Panc1 (cell line): ENCODE data around the gene APOA5. TPM values are rescaled to one million over a fixed set of nuclear protein-coding genes. Genes with fewer than 3 reads are reported as not detected.

Experiments used
- ATAC-seq: fragments of 200-7000 bp; cut with Tn5 transposase; 2 replicates; pipeline ENCODE4 v1.9.1; 2020; ENCODE audit warnings: mild to moderate bottlenecking, moderate library complexity
- BruUV-seq: library from RNA; stranded (reverse); fragments of 400-500 nt; replicated peaks from 2 replicates; lab custom pipeline; 2021; lab: Mats Ljungman, UMichigan
- CTCF ChIA-PET: fragments of 300-600 bp; sonication (Branson Sonifier 250); formaldehyde crosslinking; loops from one replicate; lab custom pipeline; 2022; ENCODE audit warnings: antibody characterized with exemption; lab: Charles Lee
- POLR2A ChIA-PET: fragments of 300-600 bp; sonication (Branson Sonifier 250); formaldehyde crosslinking; loops from one replicate; lab custom pipeline; 2022; ENCODE audit warnings: antibody characterized with exemption; lab: Charles Lee
- DNase-seq: peaks from one replicate; pipeline ENCODE4 v3.0.0-alpha.2; 2010; ENCODE audit warnings: low read depth, low spot score
- H3K27ac ChIP-seq: 2 replicates; pipeline ENCODE4 v1.5.1; 2011; ENCODE audit warnings: mild to moderate bottlenecking, low read length, inconsistent platforms
- H3K27me3 ChIP-seq: fragments of 200-500 bp; sonication (Bioruptor generic); 2 replicates; pipeline ENCODE4 v1.6.0; 2014; ENCODE audit warnings: low read length, inconsistent platforms; ENCODE audit not compliant: control insufficient read depth, insufficient read depth
- H3K36me3 ChIP-seq: fragments of 200-500 bp; sonication (Bioruptor generic); 2 replicates; pipeline ENCODE4 v1.5.1; 2014; ENCODE audit warnings: inconsistent platforms, mild to moderate bottlenecking, low read length, moderate library complexity; ENCODE audit not compliant: control insufficient read depth, insufficient read depth
- H3K4me1 ChIP-seq: 2 replicates; pipeline ENCODE4 v1.5.1; 2011; ENCODE audit warnings: inconsistent platforms, mild to moderate bottlenecking, low read length, moderate library complexity; ENCODE audit not compliant: control insufficient read depth, insufficient read depth
- H3K4me3 ChIP-seq, 2 experiments: 2 replicates each; pipeline ENCODE4 v1.5.1; 2011 to 2012; ENCODE audit warnings: low read depth in 2 of 2, low read length in 2 of 2, mild to moderate bottlenecking in 2 of 2, inconsistent platforms in 1 of 2, moderate library complexity in 1 of 2
- H3K9me3 ChIP-seq: fragments of 200-500 bp; sonication (Bioruptor generic); 2 replicates; pipeline ENCODE4 v1.5.1; 2014; ENCODE audit warnings: low read depth, mild to moderate bottlenecking, inconsistent platforms, low read length, moderate library complexity; ENCODE audit not compliant: control insufficient read depth, insufficient read depth
- POLR2AphosphoS5 ChIP-seq: IDR thresholded peaks from 2 replicates; pipeline ENCODE4 v1.6.1; 2012; ENCODE audit warnings: mild to moderate bottlenecking, low read depth, low read length, moderate library complexity
- SIN3A ChIP-seq: IDR thresholded peaks from 2 replicates; pipeline ENCODE4 v1.6.1; 2012; ENCODE audit warnings: low read depth, mild to moderate bottlenecking, low read length, moderate library complexity, borderline replicate concordance; ENCODE audit not compliant: insufficient read depth
- TCF7L2 ChIP-seq: IDR thresholded peaks from 2 replicates; pipeline ENCODE4 v1.6.1; 2011; ENCODE audit warnings: mild to moderate bottlenecking, low read depth, low read length, inconsistent platforms
- in situ Hi-C: cut with HindIII; loops from 2 replicates; pipeline ENCODE4 v1.10.0; 2016; ENCODE audit warnings: low sequenced_read_pairs, low pct_unique_long_range_greater_than_20kb
- intact Hi-C: fragments of 100-400 bp; cut with micrococcal nuclease; formaldehyde crosslinking; loops from one replicate; pipeline ENCODE4 v1.10.0; 2022; ENCODE audit not compliant: unreplicated experiment
- total RNA-seq: library from RNA; stranded (reverse); gene quantifications from one replicate; pipeline ENCODE4 v1.2.1, GENCODE V29; 2021; ENCODE audit not compliant: unreplicated experiment
- TF ChIP-seq, protein P1 (sequence below): fragments of 450-650 bp; IDR thresholded peaks from 2 replicates; pipeline ENCODE4 v1.5.1; 2017; ENCODE audit warnings: mild to moderate bottlenecking
- TF ChIP-seq, protein P2 (sequence below), 2 experiments: IDR thresholded peaks; 2 replicates each; pipeline ENCODE4 v1.6.1; 2011 to 2012; ENCODE audit warnings: low read depth in 2 of 2, control low read depth in 1 of 2, low read length in 1 of 2, mild to moderate bottlenecking in 1 of 2, moderate library complexity in 1 of 2; ENCODE audit not compliant: insufficient read depth in 1 of 2

The APOA5 gene
- total RNA-seq, 1 experiment from 2014 or later = 0.39 TPM

DNA sequence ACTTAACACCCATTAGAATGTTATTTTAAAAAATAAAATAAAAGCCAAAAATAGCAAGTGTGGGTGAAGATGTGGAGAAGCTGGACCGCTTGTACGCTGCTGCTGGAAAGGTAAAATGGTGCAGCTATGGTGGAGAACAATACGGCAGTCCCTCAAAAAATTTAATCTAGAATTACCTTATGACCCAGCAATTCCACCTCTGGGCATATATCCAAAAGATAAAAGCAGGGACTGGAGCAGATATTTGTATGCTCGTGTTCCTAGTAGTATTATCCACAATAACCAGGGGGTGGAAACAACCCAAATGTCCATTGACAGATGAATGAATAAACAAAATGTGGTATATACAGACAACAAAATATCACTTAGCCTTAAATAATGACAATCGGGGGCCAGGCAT lies 6.1 kb upstream of the APOA5 start:
- Histone ChIP-seq H3K36me3 (no peaks in the 10 kb centered on the region), H3K4me1 (no peaks in the 10 kb centered on the region), H3K4me3 (no peak overlapping the region), H3K27me3 (no peaks in the 10 kb centered on the region; the same call in 1 of the 2 replicates), H3K27ac (no peak overlapping the region), H3K9me3 (no peaks in the 10 kb centered on the region)
- BruUV-seq = no TSS peak
- POLR2A ChIA-PET = no interaction called here
- intact Hi-C loops (no loop called here), in situ Hi-C loops (no loop called here)
- CTCF ChIA-PET = no interaction called here
- ATAC-seq (no peak), DNase-seq (no peak)
- TF ChIP-seq SIN3A (no peak), TCF7L2 (no peak), POLR2AphosphoS5 (no peak)
- TF ChIP-seq, protein P1, sequence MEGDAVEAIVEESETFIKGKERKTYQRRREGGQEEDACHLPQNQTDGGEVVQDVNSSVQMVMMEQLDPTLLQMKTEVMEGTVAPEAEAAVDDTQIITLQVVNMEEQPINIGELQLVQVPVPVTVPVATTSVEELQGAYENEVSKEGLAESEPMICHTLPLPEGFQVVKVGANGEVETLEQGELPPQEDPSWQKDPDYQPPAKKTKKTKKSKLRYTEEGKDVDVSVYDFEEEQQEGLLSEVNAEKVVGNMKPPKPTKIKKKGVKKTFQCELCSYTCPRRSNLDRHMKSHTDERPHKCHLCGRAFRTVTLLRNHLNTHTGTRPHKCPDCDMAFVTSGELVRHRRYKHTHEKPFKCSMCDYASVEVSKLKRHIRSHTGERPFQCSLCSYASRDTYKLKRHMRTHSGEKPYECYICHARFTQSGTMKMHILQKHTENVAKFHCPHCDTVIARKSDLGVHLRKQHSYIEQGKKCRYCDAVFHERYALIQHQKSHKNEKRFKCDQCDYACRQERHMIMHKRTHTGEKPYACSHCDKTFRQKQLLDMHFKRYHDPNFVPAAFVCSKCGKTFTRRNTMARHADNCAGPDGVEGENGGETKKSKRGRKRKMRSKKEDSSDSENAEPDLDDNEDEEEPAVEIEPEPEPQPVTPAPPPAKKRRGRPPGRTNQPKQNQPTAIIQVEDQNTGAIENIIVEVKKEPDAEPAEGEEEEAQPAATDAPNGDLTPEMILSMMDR = no peak
- TF ChIP-seq, protein P2, sequence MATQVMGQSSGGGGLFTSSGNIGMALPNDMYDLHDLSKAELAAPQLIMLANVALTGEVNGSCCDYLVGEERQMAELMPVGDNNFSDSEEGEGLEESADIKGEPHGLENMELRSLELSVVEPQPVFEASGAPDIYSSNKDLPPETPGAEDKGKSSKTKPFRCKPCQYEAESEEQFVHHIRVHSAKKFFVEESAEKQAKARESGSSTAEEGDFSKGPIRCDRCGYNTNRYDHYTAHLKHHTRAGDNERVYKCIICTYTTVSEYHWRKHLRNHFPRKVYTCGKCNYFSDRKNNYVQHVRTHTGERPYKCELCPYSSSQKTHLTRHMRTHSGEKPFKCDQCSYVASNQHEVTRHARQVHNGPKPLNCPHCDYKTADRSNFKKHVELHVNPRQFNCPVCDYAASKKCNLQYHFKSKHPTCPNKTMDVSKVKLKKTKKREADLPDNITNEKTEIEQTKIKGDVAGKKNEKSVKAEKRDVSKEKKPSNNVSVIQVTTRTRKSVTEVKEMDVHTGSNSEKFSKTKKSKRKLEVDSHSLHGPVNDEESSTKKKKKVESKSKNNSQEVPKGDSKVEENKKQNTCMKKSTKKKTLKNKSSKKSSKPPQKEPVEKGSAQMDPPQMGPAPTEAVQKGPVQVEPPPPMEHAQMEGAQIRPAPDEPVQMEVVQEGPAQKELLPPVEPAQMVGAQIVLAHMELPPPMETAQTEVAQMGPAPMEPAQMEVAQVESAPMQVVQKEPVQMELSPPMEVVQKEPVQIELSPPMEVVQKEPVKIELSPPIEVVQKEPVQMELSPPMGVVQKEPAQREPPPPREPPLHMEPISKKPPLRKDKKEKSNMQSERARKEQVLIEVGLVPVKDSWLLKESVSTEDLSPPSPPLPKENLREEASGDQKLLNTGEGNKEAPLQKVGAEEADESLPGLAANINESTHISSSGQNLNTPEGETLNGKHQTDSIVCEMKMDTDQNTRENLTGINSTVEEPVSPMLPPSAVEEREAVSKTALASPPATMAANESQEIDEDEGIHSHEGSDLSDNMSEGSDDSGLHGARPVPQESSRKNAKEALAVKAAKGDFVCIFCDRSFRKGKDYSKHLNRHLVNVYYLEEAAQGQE (IDR thresholded peaks at IDR 0.05; ENCODE audit: insufficient read depth in 1 of 2, low read depth in 2 of 2, low read length in 1 of 2) = no peak

DNA sequence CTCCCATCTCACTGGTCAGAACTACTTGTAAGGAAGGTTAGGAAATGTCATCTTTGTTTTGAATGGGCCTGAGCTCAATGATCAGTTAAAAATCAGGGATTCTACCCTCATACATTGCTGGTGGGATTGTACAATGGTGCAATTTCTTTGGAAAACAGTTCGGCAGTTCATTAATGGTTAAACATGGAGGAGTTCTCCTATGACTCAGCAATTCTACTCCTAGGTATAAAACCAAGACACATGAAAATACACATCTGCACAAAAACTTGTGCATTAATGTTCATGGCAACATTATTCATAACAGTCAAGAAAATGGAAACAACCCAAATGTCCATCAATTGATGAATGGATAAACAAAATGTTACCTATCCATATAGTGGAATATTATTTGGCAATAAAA lies 4.9 kb upstream of the APOA5 start:
- CTCF ChIA-PET = interaction anchor here (0.7 kb wide), 1 partner anchor 38 kb away, joined by 3 read pairs; no protein-coding TSS in a partner anchor
- Histone ChIP-seq H3K4me3 (no peak overlapping the region), H3K4me1 (no peaks in the 10 kb centered on the region), H3K27ac (no peak overlapping the region), H3K27me3 (no peaks in the 10 kb centered on the region; the same call in 1 of the 2 replicates), H3K36me3 (no peaks in the 10 kb centered on the region), H3K9me3 (no peaks in the 10 kb centered on the region)
- BruUV-seq = no TSS peak
- ATAC-seq (no peak), DNase-seq (no peak)
- in situ Hi-C loops = no loop called here
- POLR2A ChIA-PET = no interaction called here
- TF ChIP-seq, protein P2 (IDR thresholded peaks at IDR 0.05; ENCODE audit: insufficient read depth in 1 of 2, low read depth in 2 of 2, low read length in 1 of 2) = no peak
- no peak for TF ChIP-seq SIN3A
- TF ChIP-seq TCF7L2 = no peak
- intact Hi-C loops = no loop called here
